G401.6 (cell line): Measurements from ENCODE around the gene HPCAL1.
"Not testable (repeated sequence)": the region's sequence is repeated elsewhere in the genome, so short reads cannot be mapped to it uniquely, and the experiment has no call there.

Experiments
- FAIRE-seq: peaks from 2 replicates; lab custom pipeline; 2012; peaks lifted over from hg19 to GRCh38; lab: Jason Lieb, UNC

Gene HPCAL1

DNA sequence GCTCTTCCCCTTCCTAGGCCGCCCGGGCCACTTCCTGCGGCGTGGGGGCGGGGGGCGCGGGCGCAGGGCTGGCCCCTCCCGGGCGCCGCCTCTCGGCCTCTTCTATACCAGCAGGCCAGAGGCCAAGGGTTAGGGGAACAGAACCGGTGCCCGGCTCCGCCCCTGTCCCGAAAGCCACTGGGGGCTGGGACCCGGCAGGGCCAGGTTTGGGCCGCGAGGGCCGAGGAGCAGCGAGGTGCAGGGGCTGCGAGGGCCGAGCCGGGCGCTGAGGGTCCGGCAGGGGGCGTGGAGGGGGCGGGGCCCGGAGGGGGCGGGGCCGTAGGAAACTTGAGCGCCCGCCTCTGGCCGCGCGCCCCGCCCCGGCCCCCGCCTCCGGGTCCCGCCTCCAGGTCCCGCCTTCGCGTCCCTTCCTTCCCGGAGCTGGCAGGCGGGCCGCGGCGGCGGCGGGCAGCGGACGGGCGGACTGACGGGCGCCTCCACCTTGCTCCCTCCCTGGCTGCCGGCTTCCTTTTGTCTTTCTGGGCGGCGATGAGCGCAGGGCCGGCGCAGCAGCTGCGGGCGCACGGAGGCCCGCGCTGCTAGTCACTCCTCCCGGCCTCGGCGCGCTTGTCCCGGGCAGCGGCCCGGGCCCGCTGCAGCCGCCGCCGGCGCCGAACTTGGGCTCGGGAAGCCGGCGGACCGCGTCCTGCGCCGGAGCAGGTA is at the start of gene HPCAL1:
Gene HPCAL1, plus strand, starts transcription at position 426 of the 702 bp plus-strand sequence. CDS start 116,854 bp downstream, outside the sequence.
- no peak for FAIRE-seq

DNA sequence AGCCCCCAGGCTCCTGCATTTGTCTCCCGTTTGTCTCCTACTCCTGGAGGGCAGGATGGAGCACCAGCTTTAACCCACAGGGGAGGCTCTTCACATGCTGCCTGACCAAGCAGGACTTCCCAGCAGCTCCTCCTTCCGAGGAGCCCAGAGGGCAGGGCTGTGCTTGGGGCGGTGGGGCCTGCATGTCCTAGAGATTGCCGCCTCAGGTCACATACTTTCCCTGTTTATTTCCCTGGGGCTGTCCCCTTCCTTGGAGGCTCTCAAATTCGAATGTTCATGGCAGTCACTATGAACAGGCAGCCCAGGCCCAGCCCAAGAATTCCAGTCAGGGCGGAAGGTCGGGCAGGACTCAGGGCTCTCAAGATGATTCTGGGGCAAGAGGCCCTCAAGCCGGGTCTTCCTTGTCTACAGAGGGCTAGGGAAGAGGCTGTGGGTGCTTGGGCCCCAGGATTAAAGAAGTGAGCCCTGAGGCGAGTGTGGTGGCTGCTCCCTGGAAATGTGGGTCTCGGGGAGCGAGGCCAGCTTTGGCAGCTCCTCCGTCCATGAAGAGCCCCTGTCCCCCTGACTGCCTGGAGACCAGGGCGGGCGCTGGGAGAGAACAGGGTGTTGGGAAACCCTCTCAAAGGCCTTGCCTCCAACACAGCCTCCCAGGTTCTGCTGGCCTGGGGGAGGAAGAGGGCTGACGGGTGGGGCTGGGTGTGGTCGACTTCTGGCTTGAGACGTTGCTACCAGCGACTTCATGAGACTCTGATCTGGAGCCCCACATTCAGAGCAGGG is 48.9 kb upstream of the HPCAL1 start:
- no peak for FAIRE-seq

DNA sequence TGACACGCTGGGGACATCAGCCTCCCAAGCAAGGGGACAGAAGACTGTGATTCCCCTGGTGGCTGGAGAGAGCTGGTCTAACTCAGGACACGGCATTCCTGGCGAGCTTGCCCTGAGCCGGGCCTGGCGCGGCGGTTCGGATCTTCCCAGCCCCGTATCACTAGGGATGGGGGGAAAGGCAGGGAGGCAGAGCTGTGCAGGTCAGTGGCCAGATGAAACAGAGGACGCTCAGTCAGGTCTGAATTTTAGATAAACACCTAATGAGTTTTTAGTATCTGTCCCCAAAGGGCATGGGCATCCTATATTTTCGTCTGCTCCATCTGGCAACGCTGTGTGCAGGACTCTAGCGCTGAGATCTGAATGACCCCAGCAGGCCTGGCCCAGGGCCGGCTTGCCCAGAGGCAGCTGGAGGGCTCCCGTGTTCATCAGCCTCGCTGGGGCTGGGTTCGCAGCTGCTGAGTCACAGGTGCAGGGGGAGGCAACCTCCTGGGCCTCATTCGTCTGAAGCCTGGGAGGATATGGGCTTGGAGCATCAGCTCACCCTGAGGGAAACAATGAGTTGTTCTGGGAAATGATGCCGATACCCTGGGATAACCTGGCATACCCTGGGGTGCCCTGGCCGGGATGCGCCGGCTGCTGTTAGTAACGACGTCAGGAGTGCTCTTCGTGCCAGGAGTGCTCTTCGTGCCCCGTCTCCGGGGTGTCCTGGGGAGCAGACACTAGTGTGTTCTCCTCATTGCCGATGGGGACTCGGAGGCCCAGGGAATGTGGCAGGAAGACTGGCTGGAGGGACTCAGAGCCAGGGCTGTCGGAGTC is 48.1 kb upstream of the HPCAL1 start:
- no peak for FAIRE-seq

DNA sequence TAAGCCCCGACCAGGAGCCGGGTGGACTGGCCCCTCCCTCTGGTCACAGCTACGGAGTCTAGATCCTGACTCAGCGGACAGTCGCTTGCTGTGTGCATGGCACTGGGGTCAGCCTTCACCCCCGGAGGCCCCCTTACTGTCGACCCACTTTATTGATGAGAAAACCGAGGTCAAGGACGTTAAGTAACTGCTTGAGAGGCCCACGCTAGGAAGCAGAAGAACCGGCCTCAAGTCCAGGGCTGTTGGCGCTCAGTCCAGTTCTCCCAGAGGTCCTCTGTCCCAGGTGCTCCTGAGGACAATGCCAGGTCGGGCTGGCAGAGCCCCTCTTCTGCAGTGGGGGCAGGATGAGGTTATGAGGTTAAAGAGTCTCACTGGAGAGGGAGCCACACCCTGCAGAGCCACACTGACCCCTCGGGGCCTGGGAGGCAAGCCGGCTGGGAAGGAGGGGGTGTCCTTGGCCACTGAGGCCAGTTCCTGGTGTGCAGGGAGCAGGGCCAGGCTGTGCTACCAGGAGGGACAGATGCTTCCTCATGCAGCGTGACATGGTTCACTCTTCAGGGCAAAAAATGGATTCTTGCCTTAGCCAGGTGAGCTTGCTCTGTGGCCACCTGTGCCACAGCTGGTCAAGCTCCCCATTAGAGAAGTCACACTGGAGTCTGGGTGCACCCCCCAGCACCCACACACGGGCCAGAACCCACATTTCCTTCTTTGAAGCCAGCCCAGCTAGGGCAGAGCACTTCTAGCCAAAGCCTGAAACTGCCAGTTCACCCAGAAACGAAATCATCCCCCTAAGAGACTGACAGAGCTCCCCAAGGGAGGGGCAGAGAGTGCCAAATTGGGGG is 47.3 kb upstream of the HPCAL1 start:
- no peak for FAIRE-seq

DNA sequence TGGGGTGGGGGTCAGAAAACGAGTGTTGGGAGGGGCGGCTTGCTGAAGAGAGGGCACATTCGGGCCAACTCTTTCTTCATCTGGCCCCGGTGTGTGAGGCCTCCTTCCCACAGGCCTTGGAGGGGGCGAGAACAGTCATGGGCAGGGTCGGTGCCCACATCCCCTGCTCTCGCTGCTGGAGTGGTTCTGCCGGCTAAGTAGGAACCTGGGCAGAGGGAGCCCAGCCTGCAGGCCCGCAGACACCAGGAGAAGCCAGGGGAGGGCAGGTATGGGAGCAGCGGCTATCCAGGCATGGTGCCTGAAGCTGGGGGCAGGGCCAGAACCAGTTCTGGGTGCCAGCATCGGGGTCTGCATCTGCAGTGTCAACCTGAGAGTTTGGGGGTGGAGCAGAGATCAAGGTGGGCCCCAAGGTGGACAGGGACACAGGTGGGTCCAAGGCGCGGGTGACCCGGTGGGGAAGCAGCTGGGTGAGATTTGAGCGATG is 46.6 kb upstream of the HPCAL1 start:
- no peak for FAIRE-seq

DNA sequence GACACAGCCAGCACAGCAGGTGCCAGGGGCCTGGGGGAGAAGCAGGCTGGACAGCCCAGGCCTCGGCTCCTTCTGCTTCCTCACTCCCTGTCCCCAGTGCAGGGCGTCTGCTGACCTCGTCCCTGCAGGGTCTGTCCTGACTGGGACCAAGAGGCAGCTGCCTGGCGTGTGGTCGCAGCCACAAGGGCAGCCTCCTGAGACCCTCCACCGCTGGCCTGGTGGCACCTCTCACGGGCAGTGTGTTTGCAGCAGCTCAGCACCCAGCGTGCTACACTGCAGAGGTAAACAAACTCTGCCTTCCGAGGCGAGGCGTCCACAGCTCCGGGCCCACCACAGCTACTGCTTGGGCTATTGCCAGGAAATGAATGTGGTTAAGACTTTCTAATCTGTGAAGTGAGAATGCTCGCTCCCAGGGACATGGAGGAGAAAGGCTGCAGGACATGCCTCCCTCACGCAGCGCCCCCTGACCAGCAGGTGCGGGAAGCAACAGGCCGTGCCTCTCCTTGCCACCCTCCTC is 46.1 kb upstream of the HPCAL1 start:
- FAIRE-seq: no peak

DNA sequence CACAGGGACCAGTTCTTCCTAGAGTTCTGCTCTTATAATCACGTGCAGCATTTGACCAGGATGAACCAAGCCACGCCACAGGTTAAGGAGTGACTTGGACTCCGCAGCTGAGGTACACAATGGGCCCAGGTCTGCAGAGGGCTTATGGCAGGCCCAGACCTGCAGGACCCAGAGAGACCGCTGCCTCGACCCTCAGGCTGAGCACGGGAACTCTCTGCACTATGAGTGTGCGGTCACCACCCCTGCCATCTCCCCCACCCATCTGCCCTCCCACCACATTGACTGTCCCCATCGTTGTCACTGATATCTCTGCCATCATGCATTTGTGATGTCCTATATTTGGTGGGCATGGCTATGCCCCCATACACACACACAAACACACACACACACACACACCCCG is 45.7 kb upstream of the HPCAL1 start:
- no peak for FAIRE-seq

DNA sequence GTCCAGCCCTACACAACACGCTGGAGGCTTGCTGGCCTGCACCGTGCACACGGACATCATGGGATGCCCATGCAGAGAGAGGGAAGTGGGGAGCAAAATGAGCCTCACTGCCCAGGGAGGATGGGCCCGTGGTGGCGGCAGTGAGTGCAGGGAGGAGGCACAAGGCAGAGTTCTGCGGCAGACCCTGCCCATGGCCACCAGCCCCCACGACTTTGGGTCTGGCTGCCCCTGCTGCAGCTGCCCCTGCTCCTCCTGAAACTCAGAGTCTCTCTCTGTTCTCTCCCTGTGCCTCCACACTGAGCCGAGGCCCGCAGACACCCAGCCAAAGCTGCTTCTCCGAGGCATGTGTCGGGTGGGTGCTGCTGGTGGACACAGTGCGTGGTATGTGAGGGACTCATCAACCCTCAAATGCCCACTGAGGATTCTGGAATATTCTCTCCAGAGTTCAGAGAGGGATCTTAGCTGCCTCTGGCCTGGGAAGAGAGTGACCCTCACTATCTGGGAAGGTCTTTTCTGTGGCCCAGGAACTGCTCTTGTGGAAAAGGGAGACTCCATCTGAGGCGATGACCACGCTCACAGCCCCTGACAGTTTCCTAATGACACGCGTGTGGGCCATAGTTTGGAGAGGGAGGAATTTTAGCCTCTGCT is 45.1 kb upstream of the HPCAL1 start:
- FAIRE-seq: no peak

DNA sequence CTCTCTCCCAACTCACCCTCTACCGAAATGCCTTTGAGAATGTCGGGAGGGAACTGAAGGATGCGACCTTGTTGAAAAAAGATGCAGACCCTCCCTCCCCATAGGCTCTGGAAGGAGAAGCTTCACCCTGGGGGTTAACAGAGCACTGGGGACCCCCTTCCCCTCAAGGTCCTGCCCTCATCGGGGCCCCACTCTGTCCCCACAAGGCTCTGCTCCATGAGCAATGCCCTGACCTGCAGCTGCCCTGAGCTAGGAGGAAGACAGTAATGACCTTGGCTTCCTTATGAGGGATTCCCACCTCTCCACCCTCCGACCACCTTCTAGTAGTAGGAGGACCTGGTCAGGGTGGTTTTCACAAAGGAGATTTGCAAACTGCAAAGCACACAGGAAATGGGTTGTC is 44.4 kb upstream of the HPCAL1 start:
- FAIRE-seq: no peak

DNA sequence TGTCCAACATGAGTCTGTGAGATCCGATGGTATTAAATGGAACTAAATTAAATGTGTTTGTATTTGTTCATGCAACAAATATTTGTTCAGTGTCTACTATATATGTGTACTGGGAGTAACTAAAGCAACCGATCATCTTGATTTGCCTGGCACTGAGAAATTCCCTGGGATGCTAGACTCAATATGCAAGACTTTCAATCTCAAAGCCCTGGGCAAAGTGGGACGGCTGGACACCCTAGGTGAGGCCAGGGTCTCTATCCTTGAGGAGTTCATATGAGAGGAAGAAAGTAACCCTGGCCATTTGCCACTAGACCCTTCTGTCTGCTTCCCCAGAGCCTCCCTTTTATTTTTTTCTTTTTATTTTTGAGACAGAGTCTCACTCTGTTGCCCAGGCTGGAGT is 44.0 kb upstream of the HPCAL1 start:
- no peak for FAIRE-seq

DNA sequence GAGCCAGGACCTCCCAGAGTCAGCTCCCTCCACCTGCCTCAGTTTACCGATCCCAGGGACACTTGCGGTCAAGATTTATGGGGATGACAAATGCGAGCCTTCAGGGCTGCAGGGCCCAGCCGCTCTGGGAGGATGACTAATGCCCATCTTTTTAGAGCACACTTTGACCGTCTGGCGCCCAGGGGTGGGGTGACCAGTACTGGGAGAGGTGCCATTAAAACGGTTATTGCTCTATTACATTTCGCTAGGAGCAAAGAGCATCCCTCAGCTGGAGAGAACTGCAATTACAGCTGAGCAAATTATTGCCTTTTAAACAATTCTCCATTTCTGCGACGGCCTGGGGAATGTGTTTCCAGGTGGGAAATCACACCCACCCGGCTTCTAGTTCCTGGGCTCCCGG is 42.6 kb upstream of the HPCAL1 start:
- FAIRE-seq: no peak

DNA sequence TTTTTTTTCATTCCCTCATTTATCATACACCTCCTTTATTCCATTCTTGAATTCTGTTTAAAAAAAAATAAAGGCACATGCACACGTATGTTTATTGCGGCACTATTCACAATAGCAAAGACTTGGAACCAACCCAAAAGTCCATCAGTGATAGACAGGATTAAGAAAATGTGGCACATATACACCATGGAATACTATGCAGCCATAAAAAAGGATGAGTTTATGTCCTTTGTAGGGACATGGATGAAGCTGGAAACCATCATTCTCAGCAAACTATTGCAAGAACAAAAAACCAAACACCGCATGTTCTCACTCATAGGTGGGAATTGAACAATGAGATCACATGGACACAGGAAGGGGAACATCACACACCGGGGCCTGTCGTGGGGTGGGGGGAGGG is 39.2 kb upstream of the HPCAL1 start:
- FAIRE-seq: not testable (repeated sequence)

DNA sequence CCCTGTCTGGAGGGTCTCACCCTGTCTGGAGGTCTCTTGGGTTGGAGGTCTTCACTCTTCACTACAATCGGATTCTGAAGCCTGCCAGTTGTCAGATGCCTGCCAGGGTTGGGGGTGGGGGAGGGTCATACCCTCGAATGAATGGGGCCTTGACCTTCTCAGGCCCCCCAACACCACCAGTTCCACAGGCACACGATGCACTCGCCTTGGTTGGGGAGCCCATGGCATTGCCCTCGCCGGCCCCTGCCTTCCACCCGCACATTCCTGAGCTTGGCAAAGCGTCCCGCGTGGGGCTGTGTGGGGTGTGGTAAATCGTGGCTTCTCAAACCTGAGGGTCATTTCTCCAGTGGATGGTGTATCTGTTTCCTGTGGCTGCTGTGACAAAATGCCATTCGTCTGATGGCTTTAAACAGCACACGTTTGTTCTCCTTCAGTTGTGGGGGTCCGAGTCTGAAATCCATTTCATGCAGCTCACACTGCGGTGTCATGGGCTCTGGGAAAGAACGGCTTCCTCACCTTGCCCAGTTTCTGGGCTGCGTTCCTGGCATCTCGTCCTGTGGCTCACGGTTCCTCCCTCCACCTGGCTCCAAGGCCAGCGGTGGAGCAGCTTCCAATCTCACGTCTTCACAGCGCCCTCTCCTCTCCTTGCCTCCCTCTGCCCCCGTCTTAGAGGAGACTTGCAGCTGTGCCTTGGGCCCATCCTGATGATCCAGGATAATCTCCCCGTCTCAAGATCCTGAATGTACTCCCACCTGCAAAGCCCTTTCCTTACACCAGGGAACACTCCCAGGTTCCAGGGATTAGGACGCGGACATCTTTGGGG is 38.0 kb upstream of the HPCAL1 start:
- no peak for FAIRE-seq

DNA sequence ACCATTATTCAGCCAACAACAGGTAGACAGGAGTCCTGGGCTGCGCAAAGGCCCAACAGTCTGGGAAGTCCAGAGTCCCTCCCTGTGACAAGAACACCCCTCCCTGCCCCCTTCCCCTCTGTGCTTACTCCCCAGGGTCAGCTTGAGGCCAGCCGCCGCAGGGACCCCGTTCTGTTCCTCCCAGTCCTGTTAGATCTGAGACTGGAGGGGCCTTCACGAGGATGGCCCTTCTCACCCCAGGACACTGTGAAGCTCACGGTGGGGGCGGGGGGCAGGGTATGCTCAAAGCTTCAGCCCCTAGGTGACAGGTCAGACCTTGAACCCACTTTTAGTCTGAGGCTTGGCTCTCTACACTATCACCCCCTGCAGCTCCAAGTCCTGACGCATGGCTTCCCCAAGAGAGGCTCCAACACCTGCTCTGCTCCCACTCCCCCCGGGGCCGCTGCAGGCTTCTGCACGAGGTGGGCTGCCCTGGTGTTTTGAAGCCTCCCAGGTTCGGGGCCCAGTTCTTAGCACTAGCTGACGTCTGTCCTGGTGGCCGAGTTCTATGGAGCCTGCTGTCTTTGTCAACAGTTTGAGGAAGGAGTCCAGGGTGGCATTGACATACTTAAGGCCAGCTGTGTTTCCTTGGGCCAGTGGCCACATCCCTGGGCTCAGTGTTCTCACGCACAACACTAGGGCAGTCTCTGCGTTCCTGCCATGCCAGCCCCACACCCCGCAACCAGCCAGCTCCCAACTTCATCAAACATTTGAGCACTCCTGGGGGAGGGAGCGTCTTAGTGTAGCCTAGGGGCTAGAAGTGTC is 37.2 kb upstream of the HPCAL1 start:
- no peak for FAIRE-seq

DNA sequence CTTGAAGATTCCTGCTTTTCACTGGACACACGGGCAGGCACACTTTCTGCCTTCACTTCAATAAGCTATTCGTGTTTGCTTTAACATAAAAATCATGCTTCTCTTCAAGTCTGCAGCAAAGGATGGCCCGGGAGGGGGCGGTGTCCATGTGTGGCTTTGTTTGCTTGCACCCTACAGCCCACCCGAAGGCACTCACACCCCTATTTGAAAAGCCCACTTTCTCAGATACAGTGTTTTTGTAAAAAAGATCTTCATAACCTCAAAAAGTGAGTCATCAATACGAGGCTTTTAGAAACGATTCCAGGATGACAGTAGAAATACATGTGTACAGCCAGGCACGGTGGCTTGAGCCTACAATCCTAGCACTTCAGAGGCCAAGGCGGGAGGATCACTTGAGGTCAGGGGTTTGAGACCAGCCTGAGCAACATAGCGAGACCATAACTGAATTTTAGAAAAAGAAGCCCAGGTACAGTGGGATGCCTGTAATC is 36.5 kb upstream of the HPCAL1 start:
- FAIRE-seq: no peak

DNA sequence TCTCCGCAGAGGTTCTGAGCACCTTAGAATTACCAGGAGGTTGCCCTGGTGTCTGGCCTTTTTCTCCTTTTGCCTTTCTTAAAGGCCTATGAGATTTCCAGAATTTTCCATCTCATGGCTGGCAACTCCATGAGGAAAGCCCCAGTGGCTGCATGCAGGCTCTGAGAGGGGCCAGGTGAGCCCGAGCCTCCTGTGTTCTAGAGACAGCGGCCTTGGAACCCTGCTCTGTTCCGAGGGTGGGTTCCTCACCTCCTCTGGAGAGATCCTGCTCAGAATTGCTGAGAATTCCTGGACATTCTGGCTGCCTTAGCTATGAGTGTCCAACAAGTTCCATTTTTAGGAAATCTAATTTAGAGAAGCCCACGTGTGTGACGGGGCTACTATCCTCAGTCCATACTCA is 35.7 kb upstream of the HPCAL1 start:
- no peak for FAIRE-seq

DNA sequence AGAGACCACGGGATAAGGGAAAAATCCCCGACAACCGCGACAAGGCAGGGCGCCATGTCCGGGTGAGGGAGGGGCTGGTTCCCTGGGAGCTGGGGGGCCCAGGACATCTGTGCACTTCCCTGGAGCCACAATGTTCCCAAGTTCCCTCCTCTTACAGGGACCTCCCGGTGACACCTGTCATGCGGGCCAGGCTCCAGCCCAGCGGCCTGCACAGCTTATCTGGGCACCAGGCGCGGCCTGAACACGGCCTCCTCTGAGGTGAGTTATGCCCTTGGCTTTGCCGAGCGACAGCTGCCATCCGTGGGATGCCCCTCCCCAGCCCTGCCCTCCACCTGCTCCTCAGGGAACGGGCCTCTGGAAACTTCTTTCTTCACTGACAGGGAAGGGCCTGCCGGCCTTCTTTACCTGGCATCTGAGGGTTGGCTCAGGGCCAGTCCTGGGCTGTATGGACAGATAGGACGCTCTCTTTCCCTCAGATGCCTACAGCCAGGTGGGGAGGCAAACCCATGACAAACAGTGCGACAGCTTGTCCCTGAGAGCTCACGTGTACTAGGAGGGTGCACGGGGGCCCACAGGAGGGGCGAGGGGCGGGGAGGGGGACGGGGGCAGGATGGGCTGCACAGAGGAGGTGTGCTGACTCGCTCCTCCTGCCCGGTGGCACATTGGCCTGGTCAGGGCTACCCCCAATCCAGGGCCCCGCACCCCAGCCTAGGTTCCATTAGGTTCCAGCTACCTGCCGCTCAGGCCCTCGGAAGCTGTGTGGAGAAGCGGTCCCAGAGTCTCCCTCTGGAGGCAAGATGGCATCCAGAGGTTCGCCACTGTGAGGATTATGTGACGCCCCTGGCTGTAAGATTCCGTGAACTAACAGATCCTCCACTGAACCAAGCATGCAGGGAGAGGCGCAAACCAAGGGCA is 34.9 kb upstream of the HPCAL1 start:
- no peak for FAIRE-seq

DNA sequence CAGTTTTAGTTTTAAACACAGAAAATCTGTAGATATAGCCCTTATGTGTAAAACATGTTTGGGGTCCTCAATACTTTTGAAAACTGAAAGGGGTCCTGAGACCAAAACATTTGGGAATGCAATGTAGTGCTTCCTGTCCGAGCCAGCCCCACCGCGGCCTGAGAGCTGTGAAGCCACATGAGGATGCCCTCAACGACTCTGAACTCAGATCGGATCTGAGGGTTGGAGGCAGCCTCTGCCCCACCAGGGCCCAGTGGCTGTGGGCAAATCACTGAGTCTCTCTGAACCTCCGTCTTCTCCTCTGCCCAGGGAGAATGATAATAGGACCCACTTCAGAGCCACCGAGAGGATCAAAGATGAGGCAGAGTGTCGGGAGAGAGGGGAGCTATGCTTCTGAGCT is 33.4 kb upstream of the HPCAL1 start:
- FAIRE-seq: no peak
